IPS DF 19.7 (cell line): ENCODE data around the gene ATP8B4.
"Not testable (repeated sequence)": the region's sequence is repeated elsewhere in the genome, so short reads cannot be mapped to it uniquely, and the experiment has no call there.

ENCODE experiments used
- DNase-seq: peaks from one replicate; pipeline ENCODE4 v3.0.0-alpha.2; 2013; ENCODE audit warnings: low read depth, low spot score

Gene ATP8B4

GRCh38 chr15:50138391-50138790 lies 19.4 kb upstream of the ATP8B4 start:
- no peak for DNase-seq

GRCh38 chr15:50137893-50138292 lies 18.9 kb upstream of the ATP8B4 start:
- DNase-seq: no peak

- no peak for DNase-seq
These were observed 18.3 kb upstream of the ATP8B4 start for GRCh38 chr15:50137330-50137761.

GRCh38 chr15:50135031-50135551 lies 16.1 kb upstream of the ATP8B4 start:
- no peak for DNase-seq

- no peak for DNase-seq
These were observed 15.5 kb upstream of the ATP8B4 start for GRCh38 chr15:50134524-50135024.

- DNase-seq: not testable (repeated sequence)
These were observed 13.4 kb upstream of the ATP8B4 start for GRCh38 chr15:50132251-50132984.

- DNase-seq: no peak
These were observed 12.6 kb upstream of the ATP8B4 start for GRCh38 chr15:50131617-50132016.

- no peak for DNase-seq
These were observed 9.2 kb upstream of the ATP8B4 start for GRCh38 chr15:50128266-50128665.

- no peak for DNase-seq
These were observed 8.3 kb upstream of the ATP8B4 start for GRCh38 chr15:50127255-50127777.

- DNase-seq: no peak
These were observed 7.0 kb upstream of the ATP8B4 start for GRCh38 chr15:50126072-50126471.

GRCh38 chr15:50124631-50125030 lies 5.6 kb upstream of the ATP8B4 start:
- DNase-seq: no peak

- DNase-seq: no peak
These were observed 5.0 kb upstream of the ATP8B4 start for GRCh38 chr15:50123861-50124557.

- DNase-seq: no peak
These were observed 1.7 kb upstream of the ATP8B4 start for GRCh38 chr15:50120729-50121128.

- no peak for DNase-seq
These were observed 1.5 kb downstream of the ATP8B4 start for GRCh38 chr15:50117431-50118027.

- DNase-seq: peak; percentile 57
These were observed 2.6 kb downstream of the ATP8B4 start for GRCh38 chr15:50116477-50116876.

- no peak for DNase-seq
These were observed 4.8 kb downstream of the ATP8B4 start for GRCh38 chr15:50113992-50114780.

GRCh38 chr15:50113187-50113505 lies 5.9 kb downstream of the ATP8B4 start:
- no peak for DNase-seq

- no peak for DNase-seq
These were observed 6.4 kb downstream of the ATP8B4 start for GRCh38 chr15:50112488-50113186.

GRCh38 chr15:50110285-50110684 lies 8.7 kb downstream of the ATP8B4 start:
- no peak for DNase-seq

GRCh38 chr15:50109076-50109987 lies 9.7 kb downstream of the ATP8B4 start:
- DNase-seq: no peak
